GM23248 (cell line): ENCODE data around the gene SECISBP2L. TPM values are rescaled to one million over a fixed set of nuclear protein-coding genes. Genes with fewer than 3 reads are reported as not detected.
"Not testable (repeated sequence)": the region's sequence is repeated elsewhere in the genome, so short reads cannot be mapped to it uniquely, and the experiment has no call there.

Experiments
- DNase-seq: peaks from one replicate; pipeline ENCODE4 v3.0.0-alpha.2; 2015
- H2AFZ ChIP-seq: fragments of 200-600 bp; sonication (generic); 2 replicates; pipeline ENCODE4 v1.6.1; 2016; ENCODE audit warnings: antibody characterized with exemption
- H3F3A ChIP-seq: fragments of 200-600 bp; sonication (generic); 2 replicates; pipeline ENCODE4 v1.6.1; 2016; ENCODE audit warnings: mild to moderate bottlenecking, antibody characterized with exemption, mixed run types; ENCODE audit not compliant: insufficient read depth
- H3K27ac ChIP-seq: fragments of 200-600 bp; sonication (generic); 2 replicates; pipeline ENCODE4 v1.5.1; 2016; ENCODE audit warnings: mild to moderate bottlenecking
- H3K27me3 ChIP-seq: fragments of 200-600 bp; sonication (generic); replicated peaks from 2 replicates; pipeline ENCODE4 v1.6.1; 2016; ENCODE audit warnings: mild to moderate bottlenecking; ENCODE audit not compliant: insufficient read depth
- H3K36me3 ChIP-seq: fragments of 200-600 bp; sonication (generic); 2 replicates; pipeline ENCODE4 v1.6.1; 2016; ENCODE audit warnings: low read depth, mild to moderate bottlenecking
- H3K4me1 ChIP-seq: fragments of 200-600 bp; sonication (generic); 2 replicates; pipeline ENCODE4 v1.6.1; 2016; ENCODE audit warnings: mild to moderate bottlenecking; ENCODE audit not compliant: insufficient read depth
- H3K4me2 ChIP-seq: fragments of 200-600 bp; sonication (generic); one replicate; pipeline ENCODE4 v1.6.1; 2016; ENCODE audit warnings: mild to moderate bottlenecking; ENCODE audit not compliant: unreplicated experiment
- H3K4me3 ChIP-seq: fragments of 200-600 bp; sonication (generic); 2 replicates; pipeline ENCODE4 v1.5.1; 2016; ENCODE audit warnings: mild to moderate bottlenecking
- H3K79me2 ChIP-seq: fragments of 200-600 bp; sonication (generic); 2 replicates; pipeline ENCODE4 v1.6.1; 2016; ENCODE audit warnings: mild to moderate bottlenecking; ENCODE audit not compliant: insufficient read depth
- H3K9ac ChIP-seq: fragments of 200-600 bp; sonication (generic); 2 replicates; pipeline ENCODE4 v1.6.1; 2016; ENCODE audit warnings: mild to moderate bottlenecking
- H3K9me2 ChIP-seq: fragments of 200-600 bp; sonication (generic); 2 replicates; pipeline ENCODE4 v1.6.1; 2016; ENCODE audit warnings: mixed run types, mild to moderate bottlenecking, moderate library complexity; ENCODE audit not compliant: insufficient read depth
- H3K9me3 ChIP-seq: fragments of 200-600 bp; sonication (generic); one replicate; pipeline ENCODE4 v1.6.1; 2017; ENCODE audit warnings: low read depth
- H4K20me1 ChIP-seq: fragments of 200-600 bp; sonication (generic); 2 replicates; pipeline ENCODE4 v1.6.0; 2016; ENCODE audit not compliant: insufficient read depth
- EZH2 ChIP-seq: fragments of 200-600 bp; sonication (generic); IDR thresholded peaks from 2 replicates; pipeline ENCODE4 v1.6.1; 2018; ENCODE audit warnings: antibody characterized with exemption, mild to moderate bottlenecking; ENCODE audit not compliant: insufficient read depth, poor library complexity, severe bottlenecking
- EZH2phosphoT487 ChIP-seq: fragments of 200-600 bp; sonication (generic); IDR thresholded peaks from 2 replicates; pipeline ENCODE4 v1.6.1; 2018; ENCODE audit warnings: antibody characterized with exemption, moderate library complexity, mild to moderate bottlenecking, low read depth; ENCODE audit not compliant: insufficient read depth
- WGBS, 2 experiments: methylation state at CpG; one replicate each; pipeline ENCODE4 v1.1.6; 2015 to 2017; ENCODE audit warnings: low lambda C conversion rate in 2 of 2, low coverage in 1 of 2; ENCODE audit errors: missing lambda C conversion rate in 2 of 2; 5-methylcytosine and 5-hydroxymethylcytosine counted together
- in situ Hi-C: fragments of 300-500 bp; cut with MboI; formaldehyde crosslinking; loops from 2 replicates; pipeline ENCODE4 v1.15.0; 2020
- polyA plus RNA-seq: library from polyadenylated mRNA; unstranded; fragments of >200 nt; fragmentation: Nextera tagmentation; extraction: Ambion mirVana; gene quantifications from 2 replicates; pipeline ENCODE4 v1.2.1, GENCODE V29; 2016
- total RNA-seq: library from RNA; depleted of rRNA; stranded (reverse); fragments of >200 nt; shearing (Covaris generic); gene quantifications from 2 replicates; pipeline ENCODE4 v1.2.3, GENCODE V29; 2014

The SECISBP2L gene
- total and polyA plus RNA-seq, 2 experiments from 2014 or later = 26.8 to 29.8 TPM

DNA sequence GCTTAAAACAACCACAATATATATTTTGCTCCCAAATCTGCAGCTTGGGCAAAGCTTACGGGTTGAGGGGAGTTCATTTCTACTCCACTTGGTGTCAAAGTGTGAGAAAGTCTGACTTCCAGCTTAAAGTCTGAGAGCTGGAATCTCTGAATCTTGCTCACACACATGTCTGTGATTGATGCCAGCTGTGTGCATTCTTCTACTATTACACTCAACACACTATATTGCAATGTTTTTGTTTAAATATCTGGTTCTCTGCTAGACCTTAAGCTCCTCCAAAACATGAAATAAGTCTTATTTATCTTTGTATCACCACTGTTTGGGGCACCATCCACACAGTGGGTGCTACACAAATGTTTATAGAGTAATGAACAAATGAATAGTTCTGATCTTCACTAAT is 36.7 kb upstream of the SECISBP2L start:
- Histone ChIP-seq H3K36me3 (no peaks in the 10 kb centered on the region), H2AFZ (peak overlapping the region; percentile 33), H3K9me3 (no peaks in the 10 kb centered on the region), H3K27ac (peak overlapping the region; percentile 89), H3K9ac (peak overlapping the region; percentile 63), H3K79me2 (no peaks in the 10 kb centered on the region), H3K4me1 (peaks cover 31% of the 10 kb centered on the region), H3K9me2 (no peaks in the 10 kb centered on the region), H3F3A (peaks cover 30% of the 10 kb centered on the region), H3K4me2 (peak overlapping the region; percentile 55), H3K27me3 (no peaks in the 10 kb centered on the region), H3K4me3 (peak overlapping the region; percentile 6; the same call in 1 of the 2 replicates), H4K20me1 (no peaks in the 10 kb centered on the region)
- peak; percentile 92 for DNase-seq
- in situ Hi-C loops = no loop called here
- TF ChIP-seq EZH2phosphoT487 (no peak), EZH2 (no peak)
- WGBS, 2 experiments = 5 to 13% methylated on average over 1 of the region's 1 CpG

DNA sequence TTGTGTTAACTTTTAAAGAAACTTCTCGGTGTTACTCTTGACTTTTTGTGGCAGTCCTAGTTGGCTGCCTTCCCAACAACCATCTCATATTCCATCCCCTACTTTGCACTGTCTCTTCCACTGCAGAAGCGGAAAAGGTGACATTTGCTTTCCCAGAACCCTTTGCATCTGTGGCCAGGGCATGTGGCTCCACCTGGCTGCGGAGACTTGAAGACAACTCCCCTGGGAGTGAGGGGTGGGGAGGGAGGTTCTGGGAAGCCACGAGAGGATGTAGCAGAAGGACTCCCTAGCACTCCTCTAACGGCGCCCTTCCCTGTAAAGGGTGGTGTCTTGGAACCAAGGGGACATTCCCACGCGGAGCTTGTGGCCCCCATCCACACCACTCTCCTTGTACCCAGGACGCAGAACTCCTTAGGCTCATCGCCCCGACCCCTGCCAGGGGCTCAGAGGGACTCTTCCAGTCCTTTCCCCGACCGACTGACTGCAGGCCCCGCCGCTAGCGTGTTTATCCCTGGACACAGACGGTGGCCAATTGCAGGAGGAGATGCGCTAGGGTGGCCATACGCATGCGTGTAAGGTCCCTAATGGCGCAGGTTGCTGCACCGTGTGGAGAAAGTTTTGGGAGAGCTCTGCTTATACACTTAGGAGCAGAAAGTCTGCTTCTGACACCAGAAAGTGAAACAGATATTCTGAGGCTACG is 33.2 kb upstream of the SECISBP2L start:
- in situ Hi-C loops = no loop called here

DNA sequence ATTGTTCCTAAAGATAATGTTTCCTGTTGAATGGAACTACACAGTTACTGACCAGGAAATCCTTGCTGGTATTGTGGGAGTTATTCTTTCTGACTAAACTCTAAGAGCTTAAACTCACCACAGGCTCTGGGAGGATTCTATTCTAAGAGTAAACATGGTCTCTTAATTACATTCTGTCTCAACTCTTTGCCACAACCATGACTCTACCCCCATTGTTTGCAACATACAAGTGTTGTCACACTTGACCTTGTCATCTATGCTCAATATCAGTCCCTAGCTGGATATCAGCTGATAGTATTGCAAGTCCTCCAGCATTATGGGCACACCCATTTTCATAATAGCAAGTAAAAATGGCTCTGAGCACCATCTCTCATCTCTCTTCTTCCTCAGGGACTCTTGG is 29.6 kb upstream of the SECISBP2L start:
- DNase-seq = no peak
- no peak overlapping the region for H3K27ac ChIP-seq
- no peaks in the 10 kb centered on the region for H3K9me2 ChIP-seq
- H3K9ac ChIP-seq = no peak overlapping the region
- H3F3A ChIP-seq = no peaks in the 10 kb centered on the region
- no peaks in the 10 kb centered on the region for H4K20me1 ChIP-seq
- H3K36me3 ChIP-seq = no peaks in the 10 kb centered on the region
- no peaks in the 10 kb centered on the region for H3K27me3 ChIP-seq
- no peak overlapping the region for H3K4me2 ChIP-seq
- H3K9me3 ChIP-seq = no peaks in the 10 kb centered on the region
- TF ChIP-seq EZH2phosphoT487 (no peak), EZH2 (no peak)
- no peaks in the 10 kb centered on the region for H3K4me1 ChIP-seq
- no peak overlapping the region for H3K4me3 ChIP-seq
- no peaks in the 10 kb centered on the region for H3K79me2 ChIP-seq
- H2AFZ ChIP-seq = no peak overlapping the region
- in situ Hi-C loops = no loop called here

More for the DNA sequence above, 33.2 kb upstream of the SECISBP2L start:
- Histone ChIP-seq H2AFZ (no peak overlapping the region), H3K27ac (no peak overlapping the region), H4K20me1 (no peaks in the 10 kb centered on the region), H3K9me3 (no peaks in the 10 kb centered on the region), H3K4me2 (no peak overlapping the region), H3K4me1 (peaks cover 30% of the 10 kb centered on the region), H3F3A (peaks cover 21% of the 10 kb centered on the region), H3K36me3 (no peaks in the 10 kb centered on the region), H3K27me3 (no peaks in the 10 kb centered on the region), H3K79me2 (no peaks in the 10 kb centered on the region), H3K4me3 (no peak overlapping the region), H3K9me2 (no peaks in the 10 kb centered on the region), H3K9ac (no peak overlapping the region)
- TF ChIP-seq EZH2 = no peak
- TF ChIP-seq EZH2phosphoT487 = no peak
- WGBS, 2 experiments = 90 to 96% methylated on average over 21 to 23 of the region's 23 CpGs
- no peak for DNase-seq

DNA sequence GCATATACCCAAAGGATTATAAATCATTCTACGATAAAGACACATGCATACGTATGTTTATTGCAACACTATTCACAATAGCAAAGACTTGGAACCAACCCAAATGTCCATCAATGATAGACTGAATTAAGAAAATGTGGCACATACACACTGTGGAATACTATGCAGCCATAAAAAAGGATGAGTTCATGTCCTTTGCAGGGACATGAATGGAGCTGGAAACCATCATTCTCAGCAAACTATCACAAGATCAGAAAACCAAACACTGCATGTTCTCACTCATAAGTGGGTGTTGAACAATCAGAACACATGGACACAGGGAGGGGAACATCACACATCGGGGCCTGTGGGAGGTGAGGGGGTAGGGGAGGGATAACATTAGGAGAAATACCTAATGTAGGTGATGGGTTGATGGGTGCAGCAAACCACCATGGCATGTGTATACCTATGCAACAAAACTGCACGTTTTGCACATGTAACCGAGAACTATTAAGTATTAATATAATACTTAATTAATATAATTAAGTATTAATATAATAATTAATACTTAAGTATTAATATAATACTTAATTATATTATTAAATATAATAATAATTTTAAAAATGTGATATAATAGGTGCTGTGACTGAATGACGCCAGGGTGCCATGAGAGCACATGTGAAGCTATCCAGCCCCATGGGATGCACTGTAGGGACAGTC is 28.5 kb upstream of the SECISBP2L start:
- DNase-seq, H3K9me3 ChIP-seq, H3K27me3 ChIP-seq, H4K20me1 ChIP-seq, in situ Hi-C loops, H3K9me2 ChIP-seq, H3K4me1 ChIP-seq, H3K27ac ChIP-seq, H3K4me3 ChIP-seq, H3K4me2 ChIP-seq, H3K79me2 ChIP-seq, H3K36me3 ChIP-seq, H3K9ac ChIP-seq, H3F3A ChIP-seq, H2AFZ ChIP-seq: not testable (repeated sequence)
- WGBS, 2 experiments = 85 to 88% methylated on average over 6 of the region's 6 CpGs
